IPS DF 6.9 (cell line): ENCODE data around the gene UGT1A3.
"Not testable (repeated sequence)": the region's sequence is repeated elsewhere in the genome, so short reads cannot be mapped to it uniquely, and the experiment has no call there.

Source experiments
- DNase-seq: peaks from one replicate; pipeline ENCODE4 v3.0.0-alpha.2; 2013; ENCODE audit warnings: low read depth, low spot score
- H3K27ac ChIP-seq: one replicate; pipeline ENCODE4 v1.5.1; 2013; ENCODE audit warnings: low read length, control low read depth
- H3K27me3 ChIP-seq: 2 replicates; pipeline ENCODE4 v1.6.1; 2013; ENCODE audit warnings: mild to moderate bottlenecking, low read length; ENCODE audit not compliant: control insufficient read depth, insufficient read depth
- H3K36me3 ChIP-seq: 2 replicates; pipeline ENCODE4 v1.6.1; 2013; ENCODE audit warnings: low read length; ENCODE audit not compliant: control insufficient read depth, insufficient read depth
- H3K4me1 ChIP-seq: 2 replicates; pipeline ENCODE4 v1.6.1; 2013; ENCODE audit warnings: low read length; ENCODE audit not compliant: control insufficient read depth, insufficient read depth
- H3K4me3 ChIP-seq: 2 replicates; pipeline ENCODE4 v1.5.1; 2013; ENCODE audit warnings: mild to moderate bottlenecking, low read length
- H3K9me3 ChIP-seq: 2 replicates; pipeline ENCODE4 v1.6.1; 2013; ENCODE audit warnings: low read length, inconsistent platforms; ENCODE audit not compliant: control insufficient read depth, insufficient read depth
- WGBS: extraction: QIAGEN DNeasy Blood & Tissue Kit; methylation state at CpG from one replicate; pipeline ENCODE4 v1.1.7; 2013; ENCODE audit warnings: mixed read lengths, missing lambda C conversion rate; ENCODE audit not compliant: insufficient read length, insufficient coverage; 5-methylcytosine and 5-hydroxymethylcytosine counted together

UGT1A3 gene

GRCh38 chr2:233707940-233708644 lies 20.8 kb upstream of the UGT1A3 start:
- no CpG with 5 or more reads among the region's 10 CpGs for WGBS
- H3K27ac ChIP-seq: no peak overlapping the region
- H3K9me3 ChIP-seq: no peaks in the 10 kb centered on the region
- H3K36me3 ChIP-seq: no peaks in the 10 kb centered on the region
- no peaks in the 10 kb centered on the region for H3K27me3 ChIP-seq
- no peaks in the 10 kb centered on the region for H3K4me1 ChIP-seq
- no peak overlapping the region for H3K4me3 ChIP-seq
- DNase-seq: no peak

- no peak overlapping the region for H3K27ac ChIP-seq
- H3K36me3 ChIP-seq: no peaks in the 10 kb centered on the region
- H3K27me3 ChIP-seq: no peaks in the 10 kb centered on the region
- DNase-seq: no peak
- H3K4me1 ChIP-seq: no peaks in the 10 kb centered on the region
- no peak overlapping the region for H3K4me3 ChIP-seq
- WGBS: no CpG with 5 or more reads among the region's 5 CpGs
- H3K9me3 ChIP-seq: no peaks in the 10 kb centered on the region
Measured at GRCh38 chr2:233708942-233709341, 19.9 kb upstream of the UGT1A3 start.

DNA sequence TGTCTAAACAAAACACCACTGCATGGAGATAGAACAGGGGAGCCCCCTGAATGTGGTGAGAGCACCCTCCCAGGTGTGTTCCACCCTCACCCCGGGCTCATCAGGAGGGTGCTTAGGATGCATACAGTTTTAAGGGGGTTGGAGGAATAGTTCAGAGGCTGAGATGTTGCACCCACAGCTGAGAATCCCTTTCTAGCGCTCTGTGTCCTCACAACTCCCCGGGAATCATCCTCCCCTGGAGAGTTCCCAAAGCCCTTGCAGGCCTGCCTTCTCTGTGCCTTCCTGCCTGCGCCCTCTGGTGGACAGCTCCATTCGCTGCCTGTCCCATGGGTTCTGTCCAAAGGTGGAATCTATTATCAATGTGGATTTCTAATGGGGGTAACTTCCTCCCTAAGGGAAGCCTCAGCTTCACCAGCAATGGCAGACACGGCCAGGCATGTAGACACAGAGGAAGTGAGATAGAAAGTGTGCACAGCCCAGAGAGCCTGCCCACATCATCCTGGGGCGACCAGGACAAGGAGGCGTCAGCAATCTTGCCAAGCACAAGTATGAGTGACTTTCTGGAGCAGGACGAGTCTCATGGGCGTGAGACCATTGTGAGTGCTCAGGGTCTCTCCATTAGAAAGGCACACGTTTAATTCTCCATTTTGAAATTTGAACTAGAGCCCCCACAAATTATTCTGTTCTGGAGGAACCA lies 17.4 kb upstream of the UGT1A3 start:
- Histone ChIP-seq H3K27me3 (no peaks in the 10 kb centered on the region), H3K36me3 (no peaks in the 10 kb centered on the region), H3K4me3 (no peak overlapping the region), H3K4me1 (no peaks in the 10 kb centered on the region), H3K9me3 (no peaks in the 10 kb centered on the region), H3K27ac (no peak overlapping the region)
- no CpG with 5 or more reads among the region's 11 CpGs for WGBS
- DNase-seq: peak; percentile 43

DNA sequence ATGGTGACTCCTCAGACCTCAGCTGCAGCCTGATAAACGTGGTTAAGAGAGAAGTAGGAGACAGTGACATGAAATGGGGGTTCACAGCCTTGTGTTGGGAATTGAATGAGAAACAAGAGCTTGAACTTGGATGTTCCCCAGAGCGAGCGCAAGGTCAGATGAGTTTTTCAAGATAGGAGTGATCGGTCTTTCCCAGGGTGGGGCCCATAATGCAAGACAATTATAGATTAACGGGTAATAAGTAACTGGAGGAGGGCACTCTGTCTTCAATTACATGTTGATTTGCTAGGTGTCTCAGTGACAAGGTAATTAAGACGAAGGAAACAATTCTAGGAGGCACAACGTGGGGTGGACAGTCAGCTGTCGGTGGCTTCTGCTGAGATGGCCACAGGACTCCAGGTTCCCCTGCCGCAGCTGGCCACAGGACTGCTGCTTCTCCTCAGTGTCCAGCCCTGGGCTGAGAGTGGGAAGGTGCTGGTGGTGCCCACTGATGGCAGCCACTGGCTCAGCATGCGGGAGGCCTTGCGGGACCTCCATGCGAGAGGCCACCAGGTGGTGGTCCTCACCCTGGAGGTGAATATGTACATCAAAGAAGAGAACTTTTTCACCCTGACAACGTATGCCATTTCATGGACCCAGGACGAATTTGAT lies 16.1 kb upstream of the UGT1A3 start, which contains the start of gene UGT1A5:
UGT1A5 (plus strand) TSS at position 297 of the 651 bp plus-strand sequence; CDS start at position 382, 85 bp downstream.
- no peak within 1 kb of the TSS for H3K27ac ChIP-seq
- H3K9me3 ChIP-seq: no peaks in the 10 kb centered on the region
- no peaks in the 10 kb centered on the region for H3K36me3 ChIP-seq
- WGBS: no CpG with 5 or more reads among the region's 14 CpGs
- H3K27me3 ChIP-seq: no peaks in the 10 kb centered on the region
- no peaks in the 10 kb centered on the region for H3K4me1 ChIP-seq
- H3K4me3 ChIP-seq: no peak within 1 kb of the TSS
- DNase-seq: no peak

GRCh38 chr2:233713262-233713615 lies 15.6 kb upstream of the UGT1A3 start:
- no peaks in the 10 kb centered on the region for H3K36me3 ChIP-seq
- no peak overlapping the region for H3K4me3 ChIP-seq
- H3K9me3 ChIP-seq: no peaks in the 10 kb centered on the region
- no peak overlapping the region for H3K27ac ChIP-seq
- no peaks in the 10 kb centered on the region for H3K27me3 ChIP-seq
- no peak for DNase-seq
- WGBS: no CpG with 5 or more reads among the region's 7 CpGs
- no peaks in the 10 kb centered on the region for H3K4me1 ChIP-seq

- Histone ChIP-seq H3K36me3 (no peaks in the 10 kb centered on the region), H3K27ac (no peak overlapping the region), H3K9me3 (no peaks in the 10 kb centered on the region), H3K4me3 (no peak overlapping the region), H3K27me3 (no peaks in the 10 kb centered on the region), H3K4me1 (no peaks in the 10 kb centered on the region)
- no peak for DNase-seq
- no CpG with 5 or more reads among the region's 2 CpGs for WGBS
Measured at GRCh38 chr2:233714121-233714520, 14.7 kb upstream of the UGT1A3 start.

GRCh38 chr2:233718552-233718951 lies 10.3 kb upstream of the UGT1A3 start, which contains the start of gene UGT1A4:
UGT1A4 (plus strand) TSS chr2:233718736; CDS start chr2:233718821, 85 bp downstream.
- Histone ChIP-seq H3K27ac (no peak within 1 kb of the TSS), H3K4me3 (no peak within 1 kb of the TSS), H3K4me1 (no peaks in the 10 kb centered on the region), H3K9me3 (no peaks in the 10 kb centered on the region), H3K36me3 (no peaks in the 10 kb centered on the region), H3K27me3 (no peaks in the 10 kb centered on the region)
- no CpG with 5 or more reads among the region's 7 CpGs for WGBS
- DNase-seq: no peak

DNA sequence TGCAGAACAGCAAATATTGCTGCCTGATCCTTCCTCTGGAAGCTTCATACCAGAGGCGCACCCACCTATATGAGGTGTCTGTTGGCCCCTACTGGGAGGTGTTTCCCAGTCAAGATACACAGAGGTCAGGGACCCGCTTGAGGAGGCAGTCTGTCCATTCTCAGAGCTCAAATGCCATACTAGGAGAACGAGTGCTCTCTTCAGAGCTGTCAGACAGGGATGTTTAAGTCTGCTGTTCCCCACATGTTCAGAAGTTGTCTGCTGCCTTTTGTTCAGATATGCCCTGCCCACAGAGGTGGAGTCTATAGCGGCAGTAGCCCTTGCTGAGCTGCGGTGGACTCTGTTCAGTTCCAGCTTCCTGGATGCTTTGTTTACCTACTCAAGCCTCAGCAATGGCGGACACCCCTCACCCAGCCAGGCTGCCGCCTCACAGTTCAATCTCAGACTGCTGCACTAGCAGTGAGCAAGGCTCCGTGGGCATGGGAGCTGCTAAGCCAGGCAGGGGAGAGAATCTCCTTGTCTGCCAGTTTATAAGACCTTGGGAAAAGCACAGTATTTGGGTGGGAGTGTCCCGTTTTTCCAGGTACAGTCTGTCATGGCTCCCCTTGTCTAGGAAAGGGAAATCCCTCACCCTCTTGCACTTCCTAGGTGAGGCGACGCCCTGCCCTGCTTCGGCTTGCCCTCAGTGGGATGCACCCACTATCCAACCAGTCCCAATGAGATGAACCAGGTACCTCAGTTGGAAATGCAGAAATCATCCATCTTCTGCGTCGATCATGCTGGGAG lies 8.2 kb downstream of the UGT1A3 start:
- H3K4me1 ChIP-seq, H3K27me3 ChIP-seq, H3K27ac ChIP-seq, DNase-seq, H3K4me3 ChIP-seq, H3K36me3 ChIP-seq, H3K9me3 ChIP-seq: not testable (repeated sequence)
- no CpG with 5 or more reads among the region's 14 CpGs for whole genome bisulfite sequencing

- Histone ChIP-seq H3K27me3 (no peaks in the 10 kb centered on the region), H3K27ac (no peak overlapping the region), H3K4me3 (no peak overlapping the region), H3K9me3 (no peaks in the 10 kb centered on the region), H3K36me3 (0 out of 2 replicates have a peak, but pooled peaks cover 2% of the 10 kb centered on the region), H3K4me1 (no peaks in the 10 kb centered on the region; the same call in 1 of the 2 replicates)
- DNase-seq: no peak
- no CpG with 5 or more reads among the region's 2 CpGs for WGBS
Measured at GRCh38 chr2:233740870-233741269, 12.0 kb downstream of the UGT1A3 start.
